ENCODE data around the gene THY1. TPM values are rescaled to one million over a fixed set of nuclear protein-coding genes. Genes with fewer than 3 reads are reported as not detected.

The THY1 gene
- total and polyA plus RNA-seq, 2 of the 8 experiments (the other 6 are each of a cell fraction or from before 2014, with no cell fraction given), result 286 to 2,479 TPM

GRCh38 chr11:119372260-119373058 is 50.5 kb downstream of the THY1 start:
- Histone ChIP-seq H3K79me2 (ENCODE audit: control insufficient read depth in 1 of 2, insufficient read depth in 2 of 2, low read length in 2 of 2) (no peaks in the 10 kb centered on the region), H3K36me3 (ENCODE audit: control insufficient read depth in 2 of 4, insufficient read depth in 4 of 4, low read length in 3 of 4) (no peaks in the 10 kb centered on the region), H3K56ac (replicated peaks; ENCODE audit: insufficient read length, low read depth, low read length) (no peak overlapping the region), H3K4me2 (ENCODE audit: insufficient read depth in 1 of 2, low read depth in 2 of 2, low read length in 2 of 2) (no peak overlapping the region), H3K23me2 (ENCODE audit: low read depth, low read length) (no peaks in the 10 kb centered on the region), H2BK120ac (replicated peaks; ENCODE audit: low read depth, low read length) (no peak overlapping the region), H2BK5ac (ENCODE audit: low read depth, low read length) (no peak overlapping the region), H2BK20ac (ENCODE audit: low read length) (no peak overlapping the region), H2BK15ac (ENCODE audit: low read length) (0 out of 2 replicates have a peak overlapping the region, but pooled peaks have one; percentile 46), H4K91ac (replicated peaks; ENCODE audit: insufficient read length, low read length) (no peak overlapping the region), H3K27ac (ENCODE audit: low read depth, low read length) (no peak overlapping the region), H3K14ac (ENCODE audit: insufficient read length) (no peak overlapping the region), H3K4me1 (replicated peaks in 1 of 4; ENCODE audit: control insufficient read depth in 3 of 4, insufficient read depth in 4 of 4, low read length in 3 of 4) (peaks cover 0 to 41% (median 27%) of the 10 kb centered on the region in 4 experiments; a peak in 6 of 7 replicates), H4K5ac (ENCODE audit: insufficient read length, low read depth, low read length) (no peak overlapping the region), H4K20me1 (replicated peaks in 1 of 2; ENCODE audit: control insufficient read depth in 1 of 2, insufficient read depth in 2 of 2, low read length in 2 of 2) (peaks cover 0 to 5% of the 10 kb centered on the region in 2 experiments), H2AK5ac (ENCODE audit: low read depth, low read length) (no peak overlapping the region), H3K23ac (ENCODE audit: insufficient read length) (no peak overlapping the region), H3K18ac (ENCODE audit: extremely low read depth, low read length) (no peak overlapping the region), H2BK12ac (ENCODE audit: low read depth, low read length) (no peak overlapping the region), H3K4ac (replicated peaks; ENCODE audit: insufficient read length, low read depth, low read length) (peak overlapping the region; percentile 58), H3K4me3 (ENCODE audit: extremely low read depth in 1 of 4, insufficient read depth in 2 of 4, low read depth in 3 of 4, low read length in 4 of 4) (no peak overlapping the region), H4K8ac (ENCODE audit: extremely low read depth, insufficient read depth, low read length) (no peak overlapping the region), H2AFZ (ENCODE audit: low read length) (no peak overlapping the region), H3K79me1 (ENCODE audit: low read depth, low read length) (no peaks in the 10 kb centered on the region), H3K9me3 (ENCODE audit: insufficient read depth in 2 of 2, low read depth in 1 of 2, low read length in 1 of 2) (no peaks in the 10 kb centered on the region), H3K27me3 (replicated peaks in 1 of 4; ENCODE audit: control insufficient read depth in 3 of 4, extremely low read depth in 1 of 4, insufficient read depth in 3 of 4, low read length in 3 of 4) (peaks cover 0 to 5% (median 2%) of the 10 kb centered on the region in 4 experiments; a peak in 3 of 7 replicates), H3K9ac (replicated peaks in 1 of 4; ENCODE audit: extremely low read depth in 1 of 4, low read depth in 3 of 4, low read length in 3 of 4) (no peak overlapping the region)
- CTCF ChIA-PET (ENCODE audit: partially characterized antibody), result interaction anchor here (0.6 to 26.3 kb wide), 18 partner anchors 12 to 643 kb away, joined by 3 to 474 read pairs (median 7); partner anchors contain the start of genes C1QTNF5, C2CD2L, MFRP and USP2
- FAIRE-seq (no peak), DNase-seq (ENCODE audit: low read depth in 1 of 2, low spot score in 2 of 2) (no peak)
- POLR2A ChIA-PET (ENCODE audit: partially characterized antibody), result interaction anchor here (1.0 to 6.6 kb wide), 2 partner anchors 11 to 28 kb away, joined by 3 to 32 read pairs; no protein-coding TSS in a partner anchor
- WGBS, 2 experiments (ENCODE audit: extremely low coverage in 1 of 2, insufficient coverage in 1 of 2, insufficient read length in 1 of 2, insufficient replicate concordance in 2 of 2, low coverage in 1 of 2, low lambda C conversion rate in 2 of 2, missing lambda C conversion rate in 1 of 2), result 94% methylated on average over 24 of the region's 26 CpGs; no CpG with 5 or more reads in 1 of the 2 experiments
- TF ChIP-seq TAF7 (optimal IDR thresholded peaks at IDR 0.05; ENCODE audit: borderline replicate concordance, low read depth, low read length), result no peak
- no peak for TF ChIP-seq CBX8 (IDR thresholded peaks at IDR 0.05; ENCODE audit: borderline replicate concordance, low read depth, low read length)
- no peak for TF ChIP-seq EZH2 (IDR thresholded peaks at IDR 0.05; ENCODE audit: low read depth, low read length, severe bottlenecking)
- no peak for TF ChIP-seq FOSL1 (IDR thresholded peaks at IDR 0.05; ENCODE audit: insufficient read depth, low read depth, low read length)
- TF ChIP-seq NRF1 (IDR thresholded peaks at IDR 0.05; ENCODE audit: low read depth, low read length), result no peak
- no peak for TF ChIP-seq SAP30 (IDR thresholded peaks at IDR 0.05; ENCODE audit: insufficient read depth, insufficient replicate concordance, low read length)
- no peak for TF ChIP-seq CHD2 (IDR thresholded peaks at IDR 0.05; ENCODE audit: low read length)
- no peak for TF ChIP-seq BRCA1 (IDR thresholded peaks at IDR 0.05; ENCODE audit: low read depth, low read length)
